Spleen (tissue), 7 donors: Measurements from ENCODE around the gene ARMC9.

Experiments used
- CTCF ChIP-seq, 11 experiments: fragments of 200-600 bp in 7 of 11; fragments of 450-650 bp in 4 of 11; sonication (generic) in 4 of 11; IDR thresholded peaks in 8 of 11; conservative IDR thresholded peaks in 3 of 11; 1 replicate in 7 of 11; 2 replicates in 4 of 11; pipeline versions ENCODE4 v1.4.0 to v1.8.0; 2016 to 2021; ENCODE audit warnings: antibody characterized with exemption in 11 of 11, inconsistent platforms in 4 of 11, mild to moderate bottlenecking in 1 of 11
- POLR2A ChIP-seq, 3 donors: fragments of 450-650 bp; IDR thresholded peaks; one replicate each; pipeline ENCODE4 v1.5.1; 2017; ENCODE audit warnings: antibody characterized with exemption in 3 of 3, mild to moderate bottlenecking in 1 of 3
- POLR2AphosphoS5 ChIP-seq, 3 donors: sonication (generic); formaldehyde crosslinking; IDR thresholded peaks; one replicate each; pipeline ENCODE4 v1.5.1; 2017; ENCODE audit warnings: antibody characterized with exemption in 3 of 3
- donor health status: DM: no; HTN: no; CAD: no; lungs with moderate emphysema.
- donor health status: DM: no; HTN: no; CAD: no.
- donor health status: DM: no; HTN: no; CAD: no.

DNA sequence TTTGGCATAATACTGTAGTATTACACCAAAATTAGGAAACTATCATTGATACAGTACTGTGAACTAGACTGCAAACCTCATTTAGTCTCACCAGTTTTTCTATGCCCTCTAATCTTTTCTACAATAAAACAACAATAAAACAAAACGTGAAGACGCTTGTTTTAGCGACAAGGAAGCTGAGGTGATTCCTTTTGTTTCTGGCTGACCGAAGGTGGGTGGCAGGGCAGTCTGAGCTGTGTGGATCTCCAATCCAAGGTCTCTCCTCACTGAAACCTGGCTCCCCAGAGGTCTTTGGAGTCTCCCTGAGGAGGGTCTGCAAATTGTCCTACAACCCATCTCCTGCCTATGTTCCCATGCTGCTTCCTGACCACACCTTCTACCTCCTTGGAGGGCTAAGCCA lies 59.3 kb downstream of the ARMC9 start:
- TF ChIP-seq CTCF (IDR thresholded peaks at IDR 0.05 in 8 of 11, conservative IDR thresholded peaks at IDR 0.05 in 3 of 11), result no peak
- TF ChIP-seq POLR2A (IDR thresholded peaks at IDR 0.05), result no peak
- TF ChIP-seq POLR2AphosphoS5 (IDR thresholded peaks at IDR 0.05), result no peak
